Superior temporal gyrus (tissue), 1 donor: ENCODE measurements around the gene ABCC10.
A peak's percentile ranks its signal among the peaks of the same experiment; 100 is the strongest.
"Not testable (repeated sequence)": the region's sequence is repeated elsewhere in the genome, so short reads cannot be mapped to it uniquely, and the experiment has no call there.

Experiments
- DNase-seq: peaks from one replicate; pipeline ENCODE4 v3.0.0-alpha.2; 2016; ENCODE audit errors: extremely low spot score

Gene ABCC10

DNA sequence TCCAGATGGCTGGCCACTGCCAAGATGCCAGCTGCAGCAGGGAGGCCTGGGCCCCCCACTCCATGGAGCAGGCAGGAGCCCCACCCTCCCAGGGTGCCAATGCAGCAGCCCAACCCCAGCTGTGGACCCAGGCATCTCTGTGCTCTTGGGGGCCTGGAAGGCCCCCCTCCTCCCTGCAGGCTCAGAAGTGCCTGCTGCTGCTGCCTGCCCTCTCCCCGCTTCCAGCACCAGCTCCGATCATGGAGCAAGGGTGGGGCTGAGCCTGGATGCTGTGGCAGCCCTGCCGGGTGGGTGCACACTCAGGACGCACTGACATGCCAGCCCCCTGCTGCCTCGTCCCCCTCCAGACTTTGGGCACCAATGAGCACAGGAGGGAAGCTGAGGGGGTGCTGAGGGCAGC is 14.8 kb upstream of the ABCC10 start:
- no peak for DNase-seq

DNA sequence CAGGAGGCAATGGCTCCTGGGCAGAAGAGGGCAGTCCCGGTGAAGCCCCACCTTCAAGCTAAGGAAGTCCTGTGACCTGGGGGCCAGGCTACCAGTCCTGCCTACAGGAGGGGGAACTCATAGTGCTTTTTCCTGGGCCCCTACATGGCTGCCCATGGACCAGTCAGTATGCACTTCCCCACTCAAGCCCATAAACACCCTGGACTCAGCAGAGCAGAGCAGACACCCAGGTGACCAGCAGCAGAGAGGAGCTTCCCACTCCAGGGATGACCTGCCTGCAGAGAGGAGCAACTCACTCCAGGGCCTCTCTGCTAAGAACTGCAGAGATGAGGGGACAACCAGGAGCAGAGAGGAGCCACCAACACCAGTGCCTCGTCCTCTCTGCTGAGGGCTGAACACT is 14.3 kb upstream of the ABCC10 start:
- DNase-seq = no peak

DNA sequence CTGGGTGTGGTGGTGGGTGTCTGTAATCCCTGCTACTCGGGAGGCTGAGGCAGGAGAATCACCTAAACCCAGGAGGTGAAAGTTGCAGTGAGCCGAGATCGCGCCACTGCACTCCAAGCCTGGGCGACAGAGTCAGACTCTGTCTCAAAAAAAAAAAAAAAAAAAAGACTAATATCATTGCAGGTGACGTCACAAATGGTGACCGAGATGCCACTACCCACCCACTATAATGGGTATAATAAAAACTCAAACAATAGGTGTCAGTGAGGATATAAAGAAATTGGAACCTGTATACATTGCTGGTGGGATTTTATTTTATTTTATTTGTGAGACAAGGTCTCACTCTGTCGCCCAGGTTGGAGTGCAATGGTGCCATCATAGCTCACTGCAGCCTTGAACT is 12.1 kb upstream of the ABCC10 start:
- DNase-seq = not testable (repeated sequence)

DNA sequence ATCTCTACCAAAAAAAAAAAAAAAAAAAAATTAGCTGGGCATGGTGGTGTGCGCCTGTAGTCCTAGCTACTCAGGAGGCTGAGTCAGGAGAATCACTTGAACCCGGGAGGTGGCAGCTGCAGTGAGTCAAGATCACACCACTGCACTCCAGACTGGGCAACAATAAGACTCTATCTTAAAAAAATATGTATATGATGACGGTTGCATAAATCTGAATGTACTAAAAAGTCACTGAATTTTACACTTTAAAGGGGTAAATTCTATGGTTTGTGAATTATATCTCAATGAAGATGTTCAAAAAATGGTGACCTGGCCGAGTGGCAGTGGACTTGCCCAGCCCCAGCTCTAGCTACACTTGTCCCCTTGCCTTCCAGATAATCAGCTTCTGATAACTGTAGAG is 10.4 kb upstream of the ABCC10 start:
- DNase-seq = no peak

DNA sequence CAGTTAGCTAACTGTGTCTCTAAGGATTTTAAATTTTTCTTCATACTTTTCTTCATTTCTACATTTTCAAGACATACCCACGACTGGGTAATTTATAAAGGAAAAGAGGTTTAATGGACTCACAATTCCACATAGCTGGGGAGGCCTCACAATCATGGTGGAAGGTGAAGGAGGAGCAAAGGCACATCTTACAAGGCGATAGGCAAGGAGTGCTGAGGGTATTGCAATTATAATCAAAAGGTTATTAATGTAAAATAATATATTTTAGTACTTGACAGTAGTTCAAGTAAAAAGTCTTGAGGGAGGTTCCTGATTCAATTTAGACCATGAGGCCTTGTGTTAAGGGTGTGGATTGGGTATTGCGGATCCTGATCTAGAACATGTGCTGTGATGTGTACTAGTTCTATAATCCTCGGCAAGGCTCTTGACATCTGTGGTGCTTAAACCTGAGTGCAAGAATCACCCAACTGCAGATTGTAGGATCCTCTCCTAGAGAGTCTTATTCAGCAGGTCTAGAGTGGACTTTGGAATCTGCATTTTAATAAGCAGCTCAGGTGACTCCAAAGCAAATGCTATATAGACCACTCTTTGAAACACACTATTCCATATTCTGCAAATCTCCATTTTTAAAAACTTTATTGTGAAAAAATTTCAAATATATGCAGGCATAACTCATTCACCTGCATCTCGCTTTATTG is 7.2 kb upstream of the ABCC10 start:
- no peak for DNase-seq

DNA sequence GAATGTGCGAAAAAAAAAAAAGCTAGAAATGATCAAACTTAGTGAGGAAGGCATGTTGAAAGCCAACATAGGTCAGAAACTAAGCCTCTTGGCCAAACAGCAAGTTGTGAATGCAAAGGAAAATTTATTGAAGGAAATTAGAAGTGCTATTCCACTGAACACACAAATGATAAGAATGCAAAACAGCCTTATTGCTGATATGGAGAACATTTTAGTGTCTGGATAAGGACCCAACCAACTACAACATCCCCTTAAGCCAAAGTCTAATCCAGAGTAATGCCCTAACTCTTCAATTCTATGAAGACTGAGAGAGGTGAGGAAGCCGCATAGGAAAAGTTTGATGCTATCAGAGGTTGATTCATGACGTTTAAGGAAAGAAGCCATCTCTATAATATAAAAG is 5.5 kb upstream of the ABCC10 start:
- no peak for DNase-seq

DNA sequence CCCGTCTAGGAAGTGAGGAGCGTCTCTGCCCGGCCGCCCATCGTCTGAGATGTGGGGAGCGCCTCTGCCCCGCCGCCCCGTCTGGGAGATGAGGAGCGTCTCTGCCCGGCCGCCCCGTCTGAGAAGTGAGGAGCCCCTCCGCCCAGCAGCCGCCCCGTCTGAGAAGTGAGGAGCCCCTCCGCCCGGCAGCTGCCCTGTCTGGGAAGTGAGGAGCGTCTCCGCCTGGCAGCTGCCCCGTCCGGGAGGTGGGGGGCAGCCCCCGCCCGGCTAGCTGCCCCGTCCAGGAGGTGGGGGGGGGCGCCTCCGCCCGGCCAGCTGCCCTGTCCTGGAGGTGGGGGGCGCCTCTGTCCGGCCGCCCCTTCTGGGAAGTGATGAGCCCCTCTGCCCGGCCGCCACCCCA is 2.3 kb upstream of the ABCC10 start:
- not testable (repeated sequence) for DNase-seq

DNA sequence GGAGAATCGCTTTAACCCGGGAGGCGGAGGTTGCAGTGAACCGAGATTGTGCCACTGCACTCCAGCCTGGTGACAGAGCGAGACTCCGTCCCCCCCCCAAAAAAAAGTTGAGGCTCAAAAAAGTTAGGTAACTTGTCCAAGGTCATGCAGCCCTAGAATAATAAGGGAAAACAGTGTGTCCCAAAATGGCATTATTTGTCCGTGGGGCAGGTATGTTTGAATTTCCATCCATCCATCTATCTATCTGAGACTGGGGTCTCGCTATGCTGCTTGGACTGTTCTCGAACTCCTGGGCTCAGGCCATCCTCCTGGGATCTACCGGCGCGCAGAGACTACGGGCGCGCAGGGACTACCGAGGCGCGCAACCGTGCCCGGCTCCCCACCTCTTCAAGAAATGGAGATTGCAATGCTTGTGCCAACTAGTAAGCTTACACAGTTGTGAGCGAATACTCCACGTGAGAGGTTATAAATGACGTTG is 374 bp upstream of the ABCC10 start:
- no peak for DNase-seq

DNA sequence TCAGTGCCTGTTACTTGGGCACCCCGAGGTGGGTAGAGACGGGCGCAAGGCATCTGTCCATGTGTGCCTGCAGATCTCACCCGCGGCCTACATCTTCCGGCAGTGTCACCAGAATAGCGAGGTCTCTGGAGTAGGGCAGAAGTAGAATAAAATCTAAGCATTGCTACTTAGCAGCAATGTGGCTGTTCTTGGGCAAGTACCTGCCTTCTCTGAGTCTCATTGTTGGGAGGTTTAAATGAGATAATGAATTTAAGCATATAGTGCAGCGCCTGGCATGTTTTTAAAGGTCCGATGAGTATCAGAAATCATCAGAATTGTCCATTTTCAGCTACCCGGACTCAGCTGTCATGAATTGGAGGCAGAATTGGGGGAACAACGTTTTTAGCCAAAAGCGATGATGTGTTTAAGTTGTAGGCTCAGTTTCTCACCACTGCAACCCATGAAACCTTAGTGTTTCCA is 800 bp downstream of the ABCC10 start:
- DNase-seq = peak; percentile 24

DNA sequence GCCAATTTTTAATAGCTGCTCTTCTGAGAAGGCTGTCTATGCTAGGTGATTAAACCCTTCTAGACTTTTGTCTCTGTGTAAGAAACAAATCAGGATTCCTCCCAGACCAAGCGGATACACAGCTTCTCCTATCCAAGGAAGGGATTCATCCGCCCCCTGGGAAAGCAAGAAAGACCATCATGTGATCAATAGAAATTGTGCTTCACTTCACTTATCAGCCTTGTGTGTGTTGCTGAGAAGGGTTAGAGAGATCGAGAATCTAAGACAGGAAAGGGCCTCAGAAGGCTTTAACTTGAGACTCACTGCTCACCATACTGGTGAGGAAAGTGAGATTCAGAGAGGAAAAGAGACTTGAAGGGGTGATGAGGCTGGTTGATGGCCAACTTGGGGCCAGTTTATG is 1.5 kb downstream of the ABCC10 start:
- no peak for DNase-seq

DNA sequence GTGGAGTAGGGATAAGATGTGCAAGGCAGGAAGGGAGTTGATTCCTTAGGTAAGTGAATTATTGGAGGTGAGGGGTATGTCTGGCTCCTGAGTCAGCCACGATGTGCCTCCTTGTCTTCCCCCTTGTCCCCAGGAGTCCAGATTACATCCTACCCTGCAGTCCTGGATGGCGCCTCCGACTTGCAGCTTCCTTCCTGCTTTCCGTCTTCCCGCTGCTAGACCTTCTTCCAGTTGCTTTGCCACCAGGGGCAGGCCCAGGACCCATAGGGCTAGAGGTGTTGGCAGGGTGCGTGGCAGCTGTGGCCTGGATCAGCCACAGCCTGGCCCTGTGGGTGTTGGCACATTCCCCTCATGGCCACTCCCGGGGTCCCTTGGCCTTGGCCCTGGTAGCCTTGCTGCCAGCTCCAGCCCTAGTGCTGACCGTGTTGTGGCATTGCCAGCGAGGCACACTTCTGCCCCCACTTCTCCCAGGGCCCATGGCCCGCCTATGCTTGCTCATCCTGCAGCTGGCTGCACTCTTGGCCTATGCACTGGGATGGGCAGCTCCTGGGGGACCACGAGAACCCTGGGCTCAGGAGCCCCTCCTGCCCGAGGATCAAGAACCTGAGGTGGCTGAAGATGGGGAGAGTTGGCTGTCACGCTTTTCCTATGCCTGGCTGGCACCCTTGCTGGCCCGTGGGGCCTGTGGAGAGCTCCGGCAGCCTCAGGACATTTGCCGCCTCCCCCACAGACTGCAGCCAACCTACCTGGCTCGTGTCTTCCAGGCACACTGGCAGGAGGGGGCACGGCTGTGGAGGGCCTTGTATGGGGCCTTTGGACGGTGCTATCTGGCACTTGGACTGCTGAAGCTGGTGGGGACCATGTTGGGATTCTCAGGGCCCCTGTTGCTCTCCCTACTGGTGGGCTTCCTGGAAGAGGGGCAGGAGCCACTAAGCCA is 4.9 kb downstream of the ABCC10 start:
- no peak for DNase-seq

DNA sequence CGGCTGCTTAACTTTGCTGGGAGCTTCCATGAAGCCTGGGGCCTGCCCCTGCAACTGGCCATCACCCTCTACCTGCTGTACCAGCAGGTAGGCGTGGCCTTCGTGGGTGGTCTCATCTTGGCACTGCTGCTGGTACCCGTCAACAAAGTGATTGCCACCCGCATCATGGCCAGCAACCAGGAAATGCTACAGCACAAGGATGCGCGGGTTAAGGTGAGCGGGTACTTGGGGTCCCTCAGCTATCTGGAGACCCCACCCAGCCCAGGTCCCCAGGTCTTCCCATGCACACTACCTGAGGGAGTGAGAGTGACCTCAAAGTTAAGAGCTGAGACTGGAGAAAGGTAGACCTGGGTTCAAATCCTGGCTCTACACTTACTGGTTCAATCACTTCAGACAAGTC is 5.8 kb downstream of the ABCC10 start:
- DNase-seq = no peak

DNA sequence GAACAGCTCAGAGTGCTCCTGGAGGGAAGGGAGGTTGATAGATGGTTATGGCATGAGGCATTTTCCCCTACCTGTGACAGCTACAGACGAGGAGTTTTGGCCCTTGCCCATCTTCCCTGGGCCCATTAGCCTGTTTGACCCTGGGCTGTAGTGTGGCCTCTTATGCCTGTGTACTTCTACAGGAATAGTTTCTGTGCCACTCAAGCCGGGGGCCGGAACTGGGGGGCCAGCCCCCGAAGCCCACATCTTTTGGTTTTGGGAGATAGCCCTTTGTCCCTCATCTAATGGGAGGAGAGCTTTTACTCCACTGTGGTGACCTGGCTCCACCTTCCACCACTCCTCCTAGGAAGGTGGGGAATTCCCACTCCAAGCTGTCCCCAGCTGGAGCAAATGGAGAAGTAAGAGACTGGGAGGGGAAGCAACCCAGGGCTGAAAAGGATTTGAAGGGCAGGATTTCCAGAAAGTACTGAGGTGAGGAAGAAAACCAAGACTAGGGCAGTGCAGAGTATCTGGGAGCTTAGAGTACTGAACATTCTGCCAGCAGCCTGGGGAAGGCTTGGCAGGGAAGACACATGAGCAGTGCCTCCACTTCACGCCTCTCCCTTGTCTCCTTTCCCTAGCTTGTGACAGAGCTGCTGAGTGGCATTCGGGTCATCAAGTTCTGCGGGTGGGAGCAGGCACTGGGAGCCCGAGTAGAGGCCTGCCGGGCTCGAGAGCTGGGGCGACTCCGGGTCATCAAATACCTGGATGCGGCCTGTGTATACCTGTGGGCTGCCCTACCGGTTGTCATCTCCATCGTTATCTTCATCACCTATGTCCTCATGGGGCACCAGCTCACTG is 6.9 kb downstream of the ABCC10 start:
- DNase-seq = no peak

DNA sequence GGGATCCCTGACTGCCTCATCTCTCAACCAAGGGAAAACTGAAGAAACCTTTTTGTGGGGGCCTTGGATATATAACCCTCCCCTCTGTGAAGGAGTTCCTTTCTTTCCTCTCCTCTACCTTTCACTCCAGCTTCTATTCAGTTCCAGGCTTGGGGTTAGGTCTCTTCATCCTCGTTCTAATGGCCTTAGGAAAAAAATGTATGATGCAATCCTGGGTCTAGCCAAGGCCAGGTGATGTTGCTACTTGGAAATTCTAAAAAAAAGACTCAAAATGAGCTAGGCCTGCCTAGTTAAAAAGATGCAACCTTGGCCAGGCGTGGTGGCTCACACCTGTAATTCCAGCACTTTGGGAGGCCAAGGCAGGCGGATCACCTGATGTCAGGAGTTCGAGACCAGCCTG is 7.6 kb downstream of the ABCC10 start:
- no peak for DNase-seq

DNA sequence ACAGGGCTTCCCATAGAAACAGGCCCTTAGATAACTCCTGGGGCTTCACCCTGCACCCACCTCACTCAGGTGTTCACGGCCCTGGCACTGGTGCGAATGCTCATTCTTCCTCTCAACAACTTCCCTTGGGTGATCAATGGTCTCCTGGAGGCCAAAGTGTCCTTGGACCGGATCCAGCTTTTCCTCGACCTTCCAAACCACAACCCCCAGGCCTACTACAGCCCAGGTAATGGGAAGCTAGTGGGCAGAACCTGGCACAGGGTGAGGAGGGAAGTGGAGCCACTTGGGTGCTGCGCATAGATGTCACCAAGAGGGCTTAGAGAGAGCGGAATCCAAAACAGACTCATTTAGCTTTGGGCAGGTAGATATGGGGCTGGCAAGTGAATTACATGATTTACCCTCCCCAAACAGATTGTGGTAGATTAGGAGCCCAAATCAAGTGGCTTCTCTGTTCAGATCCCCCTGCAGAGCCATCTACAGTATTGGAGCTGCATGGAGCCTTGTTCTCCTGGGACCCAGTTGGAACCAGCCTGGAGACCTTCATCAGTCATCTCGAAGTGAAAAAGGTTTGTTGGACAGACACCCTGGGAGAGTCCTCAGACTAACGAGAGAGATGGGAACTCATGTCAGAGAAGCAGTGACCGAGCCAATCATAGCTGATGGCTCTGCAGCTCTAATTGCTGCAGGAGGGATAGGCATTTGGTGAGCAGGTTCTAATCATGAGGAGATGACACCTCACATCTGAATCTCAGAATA is 8.5 kb downstream of the ABCC10 start:
- DNase-seq = no peak

DNA sequence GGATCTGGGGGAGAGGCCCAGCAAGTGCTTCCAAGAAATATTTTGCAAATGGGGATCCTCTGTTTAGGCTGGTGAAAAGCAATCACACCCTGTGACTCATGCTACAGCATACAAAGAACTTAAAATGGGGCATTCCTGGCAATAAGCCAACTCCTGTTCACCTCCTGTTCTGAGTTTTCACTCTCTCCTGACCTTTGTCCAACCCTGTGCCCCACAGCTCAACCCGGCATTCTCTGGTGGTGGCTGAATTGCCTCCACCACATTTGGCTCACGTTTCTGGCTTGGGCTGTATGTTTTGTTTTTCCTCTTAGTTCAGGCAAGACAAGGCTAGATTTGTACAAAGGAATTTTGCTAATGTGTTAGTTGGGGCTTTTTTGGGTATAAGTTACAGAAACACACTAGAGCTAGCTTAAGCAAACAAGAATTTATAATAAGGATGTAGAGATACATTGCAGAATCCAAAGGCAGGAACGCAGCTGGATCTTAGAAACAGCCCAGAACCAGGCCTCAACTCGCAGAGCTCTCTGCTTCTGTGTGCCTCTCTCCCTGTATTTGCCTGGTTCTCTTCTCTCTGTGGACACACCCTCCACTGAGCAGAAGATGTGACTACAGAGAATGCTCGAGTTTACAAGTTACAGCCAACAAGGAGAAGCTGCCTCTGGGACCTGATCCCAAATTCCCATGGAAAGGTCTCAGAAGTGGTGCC is 9.4 kb downstream of the ABCC10 start:
- DNase-seq = no peak

DNA sequence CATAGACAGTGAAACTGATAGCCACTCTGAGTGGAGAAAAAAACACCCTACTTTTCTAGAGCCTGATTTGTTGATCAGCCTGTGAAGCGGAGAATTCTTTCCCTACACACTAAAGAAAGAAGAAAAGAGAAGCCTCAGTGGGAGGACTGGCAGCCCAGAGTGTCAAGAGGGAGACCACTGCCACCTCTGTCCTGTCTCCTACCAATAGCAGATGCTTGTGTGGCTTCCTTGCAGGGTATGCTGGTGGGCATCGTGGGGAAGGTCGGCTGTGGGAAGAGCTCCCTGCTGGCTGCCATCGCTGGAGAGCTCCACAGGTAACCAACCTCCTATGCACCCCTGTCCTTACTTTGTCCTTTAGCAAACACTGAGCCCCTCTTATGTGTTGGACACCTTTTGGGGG is 10.4 kb downstream of the ABCC10 start:
- DNase-seq = no peak

DNA sequence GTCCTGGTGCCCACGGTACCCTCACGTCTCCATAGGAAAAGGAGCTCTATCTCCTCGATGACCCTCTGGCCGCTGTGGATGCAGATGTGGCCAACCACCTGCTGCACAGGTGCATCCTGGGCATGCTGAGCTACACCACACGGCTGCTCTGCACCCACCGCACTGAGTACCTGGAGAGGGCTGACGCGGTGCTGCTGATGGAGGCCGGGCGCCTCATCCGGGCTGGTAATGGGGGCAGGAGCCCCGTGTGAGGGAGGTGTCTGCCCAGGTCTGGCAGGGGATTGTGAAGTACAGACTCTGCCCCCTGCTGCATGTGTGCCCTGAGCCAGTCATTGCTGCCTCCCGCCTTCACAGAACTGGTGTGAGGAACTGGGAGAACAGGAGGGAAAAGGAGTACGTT is 15.6 kb downstream of the ABCC10 start:
- no peak for DNase-seq

DNA sequence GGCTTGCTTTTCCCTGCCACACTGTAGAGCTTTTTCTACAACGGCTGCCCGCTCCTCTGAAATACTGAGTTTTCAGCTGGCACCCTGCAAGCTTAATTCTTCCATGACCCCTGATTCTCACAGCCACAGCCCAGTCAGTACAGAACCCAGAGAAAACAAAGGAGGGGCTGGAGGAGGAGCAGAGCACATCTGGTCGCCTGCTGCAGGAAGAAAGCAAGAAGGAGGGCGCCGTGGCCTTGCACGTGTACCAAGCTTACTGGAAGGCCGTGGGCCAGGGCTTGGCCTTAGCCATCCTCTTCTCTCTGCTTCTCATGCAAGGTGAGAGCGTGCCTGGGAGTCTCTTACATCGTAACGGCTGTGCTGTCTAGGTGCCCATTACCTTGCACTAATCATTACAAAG is 16.7 kb downstream of the ABCC10 start:
- no peak for DNase-seq

DNA sequence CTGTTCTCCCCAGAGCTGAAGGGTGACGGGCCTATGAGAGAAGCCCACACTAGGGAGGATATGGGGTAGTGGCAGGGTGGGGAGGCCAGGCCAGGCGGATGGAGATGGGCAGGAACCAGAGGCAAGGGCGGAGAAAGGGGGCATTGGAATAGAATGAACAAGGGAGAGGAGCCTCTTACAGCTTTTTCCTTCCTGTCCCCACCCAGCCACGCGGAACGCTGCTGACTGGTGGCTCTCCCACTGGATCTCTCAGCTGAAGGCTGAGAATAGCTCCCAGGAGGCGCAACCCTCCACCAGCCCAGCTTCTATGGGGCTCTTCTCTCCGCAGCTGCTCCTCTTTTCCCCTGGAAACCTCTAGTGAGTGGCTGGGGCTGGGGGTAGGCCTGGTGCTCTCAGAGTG is 17.2 kb downstream of the ABCC10 start:
- no peak for DNase-seq

DNA sequence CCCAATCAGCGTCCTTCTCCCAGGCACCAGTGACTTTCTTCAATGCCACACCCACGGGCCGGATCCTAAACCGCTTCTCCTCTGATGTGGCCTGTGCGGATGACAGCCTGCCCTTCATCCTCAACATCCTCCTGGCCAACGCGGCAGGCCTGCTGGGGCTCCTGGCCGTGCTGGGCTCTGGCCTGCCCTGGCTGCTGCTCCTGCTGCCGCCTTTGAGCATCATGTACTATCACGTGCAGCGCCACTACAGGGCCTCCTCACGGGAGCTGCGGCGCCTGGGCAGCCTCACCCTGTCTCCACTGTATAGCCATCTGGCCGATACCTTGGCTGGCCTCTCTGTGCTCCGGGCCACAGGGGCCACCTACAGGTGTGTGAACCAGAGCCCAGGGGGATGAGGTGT is 18.2 kb downstream of the ABCC10 start:
- no peak for DNase-seq
